Measurements from ENCODE around the gene CLDN7.

DNA sequence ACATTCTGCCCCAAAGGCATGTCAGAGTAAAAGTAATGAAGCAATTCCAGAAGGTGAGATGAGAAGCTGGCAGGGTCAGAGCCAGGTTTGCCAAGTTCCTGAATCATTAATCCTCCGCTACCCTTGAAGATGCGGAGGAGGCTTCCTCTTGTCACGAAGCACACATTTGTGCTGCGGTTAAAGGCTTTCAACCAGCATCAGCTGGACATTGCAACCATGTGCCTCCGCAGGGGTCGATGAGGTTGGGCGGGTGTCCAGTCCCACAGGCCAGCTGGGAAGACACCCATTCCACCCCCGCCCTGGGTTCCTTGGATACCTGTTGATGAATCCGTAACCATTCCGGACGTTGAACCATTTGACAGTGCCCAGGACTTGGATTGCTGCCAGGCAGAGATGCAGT, 30.9 kb upstream of the CLDN7 start:
- TF ChIP-seq, protein P1, sequence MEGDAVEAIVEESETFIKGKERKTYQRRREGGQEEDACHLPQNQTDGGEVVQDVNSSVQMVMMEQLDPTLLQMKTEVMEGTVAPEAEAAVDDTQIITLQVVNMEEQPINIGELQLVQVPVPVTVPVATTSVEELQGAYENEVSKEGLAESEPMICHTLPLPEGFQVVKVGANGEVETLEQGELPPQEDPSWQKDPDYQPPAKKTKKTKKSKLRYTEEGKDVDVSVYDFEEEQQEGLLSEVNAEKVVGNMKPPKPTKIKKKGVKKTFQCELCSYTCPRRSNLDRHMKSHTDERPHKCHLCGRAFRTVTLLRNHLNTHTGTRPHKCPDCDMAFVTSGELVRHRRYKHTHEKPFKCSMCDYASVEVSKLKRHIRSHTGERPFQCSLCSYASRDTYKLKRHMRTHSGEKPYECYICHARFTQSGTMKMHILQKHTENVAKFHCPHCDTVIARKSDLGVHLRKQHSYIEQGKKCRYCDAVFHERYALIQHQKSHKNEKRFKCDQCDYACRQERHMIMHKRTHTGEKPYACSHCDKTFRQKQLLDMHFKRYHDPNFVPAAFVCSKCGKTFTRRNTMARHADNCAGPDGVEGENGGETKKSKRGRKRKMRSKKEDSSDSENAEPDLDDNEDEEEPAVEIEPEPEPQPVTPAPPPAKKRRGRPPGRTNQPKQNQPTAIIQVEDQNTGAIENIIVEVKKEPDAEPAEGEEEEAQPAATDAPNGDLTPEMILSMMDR (IDR thresholded peaks at IDR 0.05; ENCODE audit: low read length): no peak
- TF ChIP-seq EZH2 (IDR thresholded peaks at IDR 0.05; ENCODE audit: borderline replicate concordance, low read length): no peak
